Lung (tissue), 12 donors: Measurements from ENCODE around the gene TLE4. TPM values are rescaled to one million over a fixed set of nuclear protein-coding genes. Genes with fewer than 3 reads are reported as not detected.

ENCODE experiments used
- ATAC-seq: fragments of 200-7000 bp; cut with Tn5 transposase; one replicate; pipeline ENCODE4 v1.9.1; 2020; ENCODE audit warnings: moderate number of reproducible peaks; ENCODE audit not compliant: insufficient read depth, low FRiP score
- DNase-seq, 3 donors: peaks; one replicate each; pipeline ENCODE4 v3.0.0-alpha.2; 2013 to 2017
- H3K27ac ChIP-seq, 2 donors: one replicate each; pipeline ENCODE4 v1.5.1; 2013; ENCODE audit warnings: mild to moderate bottlenecking in 2 of 2, moderate library complexity in 2 of 2, control low read depth in 1 of 2, inconsistent platforms in 1 of 2, low read depth in 1 of 2, low read length in 1 of 2
- H3K27me3 ChIP-seq, 3 donors: one replicate each; pipeline ENCODE4 v1.5.1; 2013; ENCODE audit warnings: low read length in 2 of 3; ENCODE audit not compliant: control insufficient read depth in 3 of 3, insufficient read depth in 3 of 3
- H3K36me3 ChIP-seq, 4 donors: one replicate each; pipeline ENCODE4 v1.5.1; 2013; ENCODE audit warnings: low read length in 4 of 4, mild to moderate bottlenecking in 1 of 4, moderate library complexity in 1 of 4; ENCODE audit not compliant: control insufficient read depth in 4 of 4, insufficient read depth in 4 of 4
- H3K4me1 ChIP-seq, 5 donors: one replicate each; pipeline ENCODE4 v1.5.1; 2013; ENCODE audit warnings: low read length in 5 of 5, mild to moderate bottlenecking in 2 of 5, moderate library complexity in 1 of 5; ENCODE audit not compliant: control insufficient read depth in 5 of 5, insufficient read depth in 5 of 5
- H3K4me3 ChIP-seq: one replicate; pipeline ENCODE4 v1.5.1; 2013; ENCODE audit warnings: mild to moderate bottlenecking, control low read depth, moderate library complexity
- H3K9ac ChIP-seq, 2 donors: one replicate each; pipeline ENCODE4 v1.5.1; 2013; ENCODE audit warnings: low read length in 2 of 2, control low read depth in 1 of 2; ENCODE audit not compliant: insufficient read depth in 1 of 2
- H3K9me3 ChIP-seq, 4 donors: one replicate each; pipeline ENCODE4 v1.5.1; 2013; ENCODE audit warnings: low read length in 3 of 4, mild to moderate bottlenecking in 1 of 4, moderate library complexity in 1 of 4; ENCODE audit not compliant: control insufficient read depth in 4 of 4, insufficient read depth in 3 of 4
- WGBS, 2 donors: extraction: QIAGEN DNeasy Blood & Tissue Kit; methylation state at CpG; one replicate each; pipeline ENCODE4 v1.1.7; 2013; 5-methylcytosine and 5-hydroxymethylcytosine counted together
- polyA plus RNA-seq, 2 donors: library from polyadenylated mRNA; stranded (reverse); fragments of 200-250 nt; gene quantifications; one replicate each; pipeline ENCODE4 v1.2.1, GENCODE V29; 2013
- total RNA-seq, 2 donors: library from RNA; depleted of rRNA in 1 of 2; stranded (reverse); fragments of >200 nt in 1 of 2; gene quantifications; one replicate each; pipeline ENCODE4 v1.2.1, GENCODE V29; 2014 to 2021
- TF ChIP-seq, protein P1 (sequence below): IDR thresholded peaks from 2 replicates; pipeline ENCODE4 v1.5.1; 2012; ENCODE audit warnings: mild to moderate bottlenecking; ENCODE audit errors: control extremely low read depth, extremely low read depth
- donor health status: control.
- donor health status: control.
- donor health status: Bipolar disorder and iron deficiency.
- donor health status: healthy.
- donor health status: DM: yes; HTN: yes; CAD: no.

The TLE4 gene
- total and polyA plus RNA-seq, 4 donors: 6.1 to 44.1 (median 26.3) TPM

DNA sequence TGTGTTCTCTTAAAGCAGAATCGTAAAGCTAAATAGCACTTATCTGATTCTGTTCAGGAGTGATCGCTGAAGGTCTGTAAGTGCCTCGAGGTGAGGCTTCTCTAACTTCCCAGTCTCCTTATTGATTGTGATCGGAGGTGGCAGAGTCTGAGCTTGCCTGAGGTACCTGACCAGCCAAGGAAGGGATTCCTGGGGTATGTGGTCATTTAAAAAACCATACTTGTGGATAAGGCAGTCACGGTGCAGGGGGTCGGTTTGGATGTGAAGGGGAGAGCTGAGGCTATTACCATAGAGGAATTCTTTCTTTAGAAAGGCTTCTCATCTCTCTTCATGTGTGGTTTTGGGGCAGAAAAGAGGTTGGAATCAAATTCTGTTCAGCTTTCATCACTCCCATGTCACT is 193.7 kb downstream of the TLE4 start:
- TF ChIP-seq, protein P1, sequence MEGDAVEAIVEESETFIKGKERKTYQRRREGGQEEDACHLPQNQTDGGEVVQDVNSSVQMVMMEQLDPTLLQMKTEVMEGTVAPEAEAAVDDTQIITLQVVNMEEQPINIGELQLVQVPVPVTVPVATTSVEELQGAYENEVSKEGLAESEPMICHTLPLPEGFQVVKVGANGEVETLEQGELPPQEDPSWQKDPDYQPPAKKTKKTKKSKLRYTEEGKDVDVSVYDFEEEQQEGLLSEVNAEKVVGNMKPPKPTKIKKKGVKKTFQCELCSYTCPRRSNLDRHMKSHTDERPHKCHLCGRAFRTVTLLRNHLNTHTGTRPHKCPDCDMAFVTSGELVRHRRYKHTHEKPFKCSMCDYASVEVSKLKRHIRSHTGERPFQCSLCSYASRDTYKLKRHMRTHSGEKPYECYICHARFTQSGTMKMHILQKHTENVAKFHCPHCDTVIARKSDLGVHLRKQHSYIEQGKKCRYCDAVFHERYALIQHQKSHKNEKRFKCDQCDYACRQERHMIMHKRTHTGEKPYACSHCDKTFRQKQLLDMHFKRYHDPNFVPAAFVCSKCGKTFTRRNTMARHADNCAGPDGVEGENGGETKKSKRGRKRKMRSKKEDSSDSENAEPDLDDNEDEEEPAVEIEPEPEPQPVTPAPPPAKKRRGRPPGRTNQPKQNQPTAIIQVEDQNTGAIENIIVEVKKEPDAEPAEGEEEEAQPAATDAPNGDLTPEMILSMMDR: no peak
- DNase-seq: no peak
- no peaks in the 10 kb centered on the region for H3K36me3 ChIP-seq
- 85 to 89% methylated on average over 6 of the region's 6 CpGs for WGBS, 2 donors
- no peak for ATAC-seq
- no peak overlapping the region for H3K27ac ChIP-seq
- peaks cover 0 to 25% (median 2%) of the 10 kb centered on the region in 5 donors for H3K4me1 ChIP-seq
- H3K9ac ChIP-seq: no peak overlapping the region
- peaks cover 0 to 3% (median 0%) of the 10 kb centered on the region in 4 donors for H3K9me3 ChIP-seq
- H3K4me3 ChIP-seq: no peak overlapping the region
- peaks cover 0 to 4% (median 3%) of the 10 kb centered on the region in 3 donors for H3K27me3 ChIP-seq

DNA sequence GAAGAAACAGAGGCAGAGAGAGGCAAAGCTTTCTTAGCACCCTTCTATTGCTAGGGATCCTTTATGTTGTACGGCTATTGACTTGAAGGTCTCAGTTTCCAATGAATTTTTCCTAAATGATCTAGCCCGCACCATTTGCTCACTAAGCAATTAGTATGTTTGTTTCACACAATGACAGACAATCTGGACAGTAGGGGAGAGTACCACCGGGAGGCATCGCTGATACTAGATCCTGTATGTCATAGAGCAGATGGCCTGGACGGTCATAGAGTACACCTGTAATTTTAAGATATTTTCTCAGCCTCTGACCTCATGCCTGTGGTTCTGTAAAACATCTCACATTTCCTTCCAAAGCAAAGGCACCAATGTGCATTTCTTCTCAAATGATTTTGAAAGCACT is 194.3 kb downstream of the TLE4 start:
- H3K27ac ChIP-seq: no peak overlapping the region
- H3K36me3 ChIP-seq: no peaks in the 10 kb centered on the region
- TF ChIP-seq, protein P1: no peak
- H3K27me3 ChIP-seq: peaks cover 0 to 4% (median 3%) of the 10 kb centered on the region in 3 donors
- H3K4me3 ChIP-seq: no peak overlapping the region
- 96% methylated on average over 5 of the region's 5 CpGs for WGBS, 2 donors
- no peak for ATAC-seq
- H3K4me1 ChIP-seq: peaks cover 0 to 25% (median 2%) of the 10 kb centered on the region in 5 donors
- H3K9me3 ChIP-seq: peaks cover 0 to 3% (median 0%) of the 10 kb centered on the region in 4 donors
- no peak overlapping the region for H3K9ac ChIP-seq
- no peak for DNase-seq

DNA sequence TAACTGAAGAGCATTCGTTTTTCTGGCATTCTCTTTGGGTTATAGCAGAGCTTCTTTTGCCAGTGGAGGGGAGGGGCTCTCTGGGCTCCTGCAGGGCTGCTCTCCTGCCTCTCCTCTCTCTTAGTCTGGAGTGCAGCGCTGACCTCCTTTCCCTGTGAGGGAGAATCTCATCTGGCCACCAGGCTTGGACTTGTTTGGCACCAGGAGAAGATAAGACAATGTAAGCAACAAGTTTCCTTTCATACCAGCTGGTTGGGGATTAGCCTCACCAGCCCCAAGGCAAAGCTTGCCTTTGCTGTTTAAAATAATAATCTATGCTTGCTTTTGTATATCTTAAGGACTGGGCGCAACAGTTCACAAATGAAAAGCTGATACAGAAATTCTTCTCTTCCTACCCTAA is 196.4 kb downstream of the TLE4 start:
- ATAC-seq (no peak), DNase-seq (peak; percentile 69 to 81 (median 77))
- Histone ChIP-seq H3K36me3 (no peaks in the 10 kb centered on the region), H3K27ac (no peak overlapping the region), H3K4me1 (peaks cover 0 to 25% (median 2%) of the 10 kb centered on the region in 5 donors), H3K9ac (no peak overlapping the region), H3K9me3 (peaks cover 0 to 3% (median 0%) of the 10 kb centered on the region in 4 donors), H3K4me3 (no peak overlapping the region), H3K27me3 (peaks cover 0 to 4% (median 3%) of the 10 kb centered on the region in 3 donors)
- 46 to 76% methylated on average over 3 of the region's 3 CpGs for WGBS, 2 donors
- TF ChIP-seq, protein P1: no peak
